ENCODE results near the gene HBG1. TPM values are rescaled to one million over a fixed set of nuclear protein-coding genes. Genes with fewer than 3 reads are reported as not detected.

The HBG1 gene
- total and polyA plus RNA-seq, 2 experiments from 2014 or later, result not detected

GRCh38 chr11:5251746-5252145, 2.1 kb upstream of the HBG1 start:
- H3K4me1 Mint-ChIP-seq, result peaks cover 1% of the 10 kb centered on the region; the same call in 2 of the 3 replicates
- DNase-seq (ENCODE audit: low spot score) (no peak), ATAC-seq (no peak)
- Histone ChIP-seq H3K27ac (ENCODE audit: low read depth) (no peak overlapping the region), H3K79me2 (replicated peaks; ENCODE audit: insufficient read depth) (no peaks in the 10 kb centered on the region), H2AFZ (no peak overlapping the region), H3K27me3 (ENCODE audit: insufficient read depth) (peaks cover 14% of the 10 kb centered on the region; the same call in 1 of the 2 replicates), H3K4me3 (no peak overlapping the region), H3K4me2 (no peak overlapping the region), H3K36me3 (ENCODE audit: insufficient read depth) (no peaks in the 10 kb centered on the region), H3K9me2 (ENCODE audit: insufficient read depth) (no peaks in the 10 kb centered on the region), H3F3A (replicated peaks; ENCODE audit: low read depth) (no peaks in the 10 kb centered on the region), H4K20me1 (replicated peaks; ENCODE audit: insufficient read depth) (no peaks in the 10 kb centered on the region), H3K4me1 (ENCODE audit: insufficient read depth) (no peaks in the 10 kb centered on the region)
- H3K9me3 Mint-ChIP-seq, result no peaks in the 10 kb centered on the region
- H3K36me3 Mint-ChIP-seq (ENCODE audit: low read depth), result no peaks in the 10 kb centered on the region
- H3K27me3 Mint-ChIP-seq (ENCODE audit: insufficient read depth, low read depth, poor library complexity), result peaks cover 3% of the 10 kb centered on the region
- H3K4me3 Mint-ChIP-seq, result no peak overlapping the region
- H3K27ac Mint-ChIP-seq, result no peak overlapping the region
- TF ChIP-seq STAT1 (IDR thresholded peaks at IDR 0.05; ENCODE audit: unreplicated experiment), result no peak
- TF ChIP-seq ZNF331 (CRISPR knock-in tag; IDR thresholded peaks at IDR 0.05; ENCODE audit: low read depth), result no peak
- TF ChIP-seq CREB1 (CRISPR knock-in tag; IDR thresholded peaks at IDR 0.05; ENCODE audit: low read depth), result no peak
- TF ChIP-seq JUNB (IDR thresholded peaks at IDR 0.05; ENCODE audit: unreplicated experiment), result no peak
- no peak for TF ChIP-seq NANOG (IDR thresholded peaks at IDR 0.05; ENCODE audit: borderline replicate concordance)
- no peak for TF ChIP-seq ZNF462 (CRISPR knock-in tag; IDR thresholded peaks at IDR 0.05)
- TF ChIP-seq ETS1 (IDR thresholded peaks at IDR 0.05), result no peak
- no peak for TF ChIP-seq POLR2AphosphoS5 (IDR thresholded peaks at IDR 0.05; ENCODE audit: low read depth)
- TF ChIP-seq EZH2 (IDR thresholded peaks at IDR 0.05; ENCODE audit: low read depth, unreplicated experiment), result no peak
- no peak for TF ChIP-seq EZH2phosphoT487 (IDR thresholded peaks at IDR 0.05; ENCODE audit: unreplicated experiment)
- no peak for TF ChIP-seq REST (IDR thresholded peaks at IDR 0.05; ENCODE audit: unreplicated experiment)
- TF ChIP-seq ZNF114 (CRISPR knock-in tag; IDR thresholded peaks at IDR 0.05), result no peak
- no peak for TF ChIP-seq CTCF (conservative IDR thresholded peaks at IDR 0.05; ENCODE audit: low read depth in 2 of 2)

Data from GM23338 (cell line).